ENCODE data around the gene DNASE2B.

Gene DNASE2B

GRCh38 chr1:84365225-84366221 is 32.8 kb upstream of the DNASE2B start:
- no peak for TF ChIP-seq CTCF (IDR thresholded peaks at IDR 0.05; ENCODE audit: insufficient read depth, low read depth, low read length, missing control alignments)
- no peak for DNase-seq (ENCODE audit: low read depth)
- no peak overlapping the region for H3K4me3 ChIP-seq (ENCODE audit: low read depth, low read length)

GRCh38 chr1:84366786-84367185 is 31.5 kb upstream of the DNASE2B start:
- no peak overlapping the region for H3K4me3 ChIP-seq (ENCODE audit: low read depth, low read length)
- DNase-seq (ENCODE audit: low read depth) = no peak
- no peak for TF ChIP-seq CTCF (IDR thresholded peaks at IDR 0.05; ENCODE audit: insufficient read depth, low read depth, low read length, missing control alignments)

- DNase-seq (ENCODE audit: low read depth) = no peak
- TF ChIP-seq CTCF (IDR thresholded peaks at IDR 0.05; ENCODE audit: insufficient read depth, low read depth, low read length, missing control alignments) = no peak
- H3K4me3 ChIP-seq (ENCODE audit: low read depth, low read length) = no peak overlapping the region
Measured at GRCh38 chr1:84367219-84367618, 31.1 kb upstream of the DNASE2B start.

- no peak for DNase-seq (ENCODE audit: low read depth)
- no peak overlapping the region for H3K4me3 ChIP-seq (ENCODE audit: low read depth, low read length)
Measured at GRCh38 chr1:84368441-84368840, 29.8 kb upstream of the DNASE2B start.

GRCh38 chr1:84370266-84370665 is 28.0 kb upstream of the DNASE2B start:
- TF ChIP-seq CTCF (IDR thresholded peaks at IDR 0.05; ENCODE audit: insufficient read depth, low read depth, low read length, missing control alignments) = no peak
- no peak overlapping the region for H3K4me3 ChIP-seq (ENCODE audit: low read depth, low read length)
- DNase-seq (ENCODE audit: low read depth) = no peak

More at GRCh38 chr1:84368441-84368840, 29.8 kb upstream of the DNASE2B start:
- TF ChIP-seq CTCF (IDR thresholded peaks at IDR 0.05; ENCODE audit: insufficient read depth, low read depth, low read length, missing control alignments) = no peak

- TF ChIP-seq CTCF (IDR thresholded peaks at IDR 0.05; ENCODE audit: insufficient read depth, low read depth, low read length, missing control alignments) = no peak
- DNase-seq (ENCODE audit: low read depth) = no peak
- H3K4me3 ChIP-seq (ENCODE audit: low read depth, low read length) = no peak overlapping the region
Measured at GRCh38 chr1:84370831-84371394, 27.4 kb upstream of the DNASE2B start.
